Gastrocnemius medialis (tissue), 4 donors: ENCODE data around the gene SRP14.

Experiments
- POLR2A ChIP-seq, 2 donors: fragments of 450-650 bp; IDR thresholded peaks; one replicate each; pipeline ENCODE4 v1.6.1; 2017; ENCODE audit warnings: antibody characterized with exemption in 2 of 2, mild to moderate bottlenecking in 2 of 2, moderate library complexity in 2 of 2
- TF ChIP-seq, protein P1 (sequence below), 5 experiments: fragments of 450-650 bp in 3 of 5; fragments of 200-600 bp in 2 of 5; sonication (generic) in 2 of 5; IDR thresholded peaks in 4 of 5; conservative IDR thresholded peaks in 1 of 5; 1 replicate in 4 of 5; 2 replicates in 1 of 5; pipeline ENCODE4 v1.5.1; 2016 to 2019; ENCODE audit warnings: antibody characterized with exemption in 5 of 5, mild to moderate bottlenecking in 3 of 5, moderate library complexity in 3 of 5

DNA sequence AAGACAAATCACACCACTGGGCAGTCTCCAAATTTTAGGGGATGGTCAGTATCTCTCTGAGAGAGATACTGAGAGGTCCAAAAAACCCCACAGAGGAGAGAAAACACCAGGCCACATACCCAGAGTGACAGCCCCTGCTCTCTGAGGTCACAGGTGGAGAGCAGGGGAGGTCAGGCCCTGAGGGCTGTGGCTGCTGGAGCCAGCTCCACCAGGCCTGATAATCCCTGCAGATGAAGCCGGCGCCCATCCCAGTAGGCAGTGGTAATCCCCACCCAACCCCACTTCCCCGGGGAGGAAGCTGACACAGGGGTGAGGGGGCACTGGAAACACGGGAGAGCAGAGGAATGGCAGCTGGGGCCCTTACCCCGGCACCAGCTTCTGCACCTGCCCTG lies 31.2 kb upstream of the SRP14 start:
- TF ChIP-seq, protein P1, sequence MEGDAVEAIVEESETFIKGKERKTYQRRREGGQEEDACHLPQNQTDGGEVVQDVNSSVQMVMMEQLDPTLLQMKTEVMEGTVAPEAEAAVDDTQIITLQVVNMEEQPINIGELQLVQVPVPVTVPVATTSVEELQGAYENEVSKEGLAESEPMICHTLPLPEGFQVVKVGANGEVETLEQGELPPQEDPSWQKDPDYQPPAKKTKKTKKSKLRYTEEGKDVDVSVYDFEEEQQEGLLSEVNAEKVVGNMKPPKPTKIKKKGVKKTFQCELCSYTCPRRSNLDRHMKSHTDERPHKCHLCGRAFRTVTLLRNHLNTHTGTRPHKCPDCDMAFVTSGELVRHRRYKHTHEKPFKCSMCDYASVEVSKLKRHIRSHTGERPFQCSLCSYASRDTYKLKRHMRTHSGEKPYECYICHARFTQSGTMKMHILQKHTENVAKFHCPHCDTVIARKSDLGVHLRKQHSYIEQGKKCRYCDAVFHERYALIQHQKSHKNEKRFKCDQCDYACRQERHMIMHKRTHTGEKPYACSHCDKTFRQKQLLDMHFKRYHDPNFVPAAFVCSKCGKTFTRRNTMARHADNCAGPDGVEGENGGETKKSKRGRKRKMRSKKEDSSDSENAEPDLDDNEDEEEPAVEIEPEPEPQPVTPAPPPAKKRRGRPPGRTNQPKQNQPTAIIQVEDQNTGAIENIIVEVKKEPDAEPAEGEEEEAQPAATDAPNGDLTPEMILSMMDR (IDR thresholded peaks at IDR 0.05 in 4 of 5, conservative IDR thresholded peaks at IDR 0.05 in 1 of 5) = no peak
- no peak for TF ChIP-seq POLR2A (IDR thresholded peaks at IDR 0.05)
